Measurements from ENCODE around the gene CLPSL1.
"Not testable (repeated sequence)": the region's sequence is repeated elsewhere in the genome, so short reads cannot be mapped to it uniquely, and the experiment has no call there.

Gene CLPSL1, protein sequence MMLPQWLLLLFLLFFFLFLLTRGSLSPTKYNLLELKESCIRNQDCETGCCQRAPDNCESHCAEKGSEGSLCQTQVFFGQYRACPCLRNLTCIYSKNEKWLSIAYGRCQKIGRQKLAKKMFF

DNA sequence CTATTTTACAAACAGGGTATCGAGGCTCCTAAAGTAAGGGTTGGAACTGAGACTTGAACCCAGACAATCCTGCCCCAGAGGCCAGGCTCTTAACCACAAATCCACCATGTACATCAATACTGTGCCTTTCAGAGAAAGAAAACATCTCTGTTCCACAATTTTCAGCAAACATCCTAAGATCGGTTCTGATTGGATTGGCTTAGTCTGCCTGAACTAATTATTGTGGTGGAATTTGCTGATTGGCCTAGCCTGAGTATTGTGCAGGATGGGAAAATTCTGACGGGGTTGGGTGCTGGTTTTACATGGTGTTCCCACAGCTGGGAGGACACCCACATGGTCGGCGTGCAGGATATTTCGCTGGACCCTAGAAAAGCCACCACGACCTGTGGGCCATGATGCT, at the start of gene CLPSL1:
Gene CLPSL1 (plus strand): TSS at position 301 of the 400 bp plus-strand sequence. CDS start 92 bp downstream, at position 393.
- DNase-seq (ENCODE audit: low read depth): no peak

DNA sequence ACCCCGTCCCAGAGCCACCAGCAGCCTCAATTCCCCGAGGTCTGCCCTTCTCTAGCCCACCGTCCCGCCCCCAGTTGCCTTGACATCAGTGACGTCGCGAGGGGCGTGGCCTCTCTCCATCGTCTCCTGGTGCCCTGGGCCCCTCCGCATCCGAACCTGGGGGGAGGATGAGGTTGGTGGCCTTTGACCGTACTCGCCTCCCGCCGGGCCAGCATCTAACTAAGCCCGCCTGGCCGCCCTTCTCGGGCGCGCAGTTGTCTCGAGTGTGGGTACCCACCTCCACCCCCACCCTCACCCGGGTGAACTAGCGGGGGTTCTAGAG, 49.4 kb upstream of the CLPSL1 start:
- DNase-seq (ENCODE audit: low read depth): peak; percentile 86

DNA sequence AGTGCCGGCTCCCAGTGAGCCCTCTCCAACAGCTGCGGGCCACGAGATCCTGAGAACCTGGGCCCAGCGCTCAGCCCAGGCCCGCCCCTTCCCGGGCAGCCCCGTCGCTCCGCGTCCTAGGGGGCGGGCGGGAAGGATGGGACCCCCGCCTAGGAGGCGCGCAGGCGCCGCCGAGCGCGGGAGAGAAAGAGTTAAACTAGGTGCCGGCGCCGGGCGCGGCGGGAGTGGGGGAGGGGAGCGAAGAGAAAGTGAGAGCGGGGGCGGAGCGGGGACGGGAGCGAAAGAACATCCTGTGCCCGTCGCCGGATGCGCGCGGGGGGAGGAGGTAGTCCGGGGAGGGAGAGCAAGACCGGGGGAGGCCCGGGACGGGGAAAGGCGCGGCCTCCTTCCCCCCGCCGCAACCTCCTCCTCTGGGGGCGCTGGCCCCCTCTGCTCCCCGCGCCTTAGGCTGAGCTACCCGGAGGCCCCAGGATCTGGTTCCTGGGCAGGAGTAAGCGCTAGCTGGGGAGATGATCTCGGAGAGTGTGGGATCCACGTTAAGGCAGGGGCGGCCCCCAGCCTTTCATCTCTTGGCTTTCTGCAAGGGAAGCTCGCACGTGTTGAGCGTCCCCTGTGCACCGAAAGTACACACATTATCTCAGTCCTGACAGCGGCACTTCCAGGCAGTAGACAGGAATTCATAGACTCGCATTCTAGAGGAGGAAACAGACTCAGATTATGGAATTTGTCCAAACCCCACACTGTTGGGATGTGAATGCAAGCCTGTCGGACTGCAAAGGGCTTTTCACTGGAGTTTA, 48.9 kb upstream of the CLPSL1 start:
- peak; percentile 99 for DNase-seq (ENCODE audit: low read depth)

DNA sequence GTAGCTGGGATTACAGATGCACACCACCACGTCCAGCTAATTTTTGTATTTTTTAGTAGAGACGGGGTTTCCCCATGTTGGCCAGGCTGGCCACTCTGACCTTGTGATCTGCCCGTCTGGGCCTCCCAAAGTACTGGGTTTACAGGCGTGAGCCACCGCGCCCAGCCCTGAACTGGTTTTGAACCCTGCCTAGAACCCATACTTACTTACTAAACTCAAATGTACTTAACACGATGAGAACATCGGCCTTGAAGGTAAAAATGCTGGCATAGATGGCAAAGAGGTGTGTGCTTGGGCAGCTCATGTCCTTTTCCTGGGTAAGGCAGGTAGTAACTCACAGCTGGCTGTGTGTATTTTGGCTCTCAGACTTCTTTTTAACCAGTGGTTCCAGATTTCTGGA, 47.2 kb upstream of the CLPSL1 start:
- DNase-seq (ENCODE audit: low read depth): no peak

DNA sequence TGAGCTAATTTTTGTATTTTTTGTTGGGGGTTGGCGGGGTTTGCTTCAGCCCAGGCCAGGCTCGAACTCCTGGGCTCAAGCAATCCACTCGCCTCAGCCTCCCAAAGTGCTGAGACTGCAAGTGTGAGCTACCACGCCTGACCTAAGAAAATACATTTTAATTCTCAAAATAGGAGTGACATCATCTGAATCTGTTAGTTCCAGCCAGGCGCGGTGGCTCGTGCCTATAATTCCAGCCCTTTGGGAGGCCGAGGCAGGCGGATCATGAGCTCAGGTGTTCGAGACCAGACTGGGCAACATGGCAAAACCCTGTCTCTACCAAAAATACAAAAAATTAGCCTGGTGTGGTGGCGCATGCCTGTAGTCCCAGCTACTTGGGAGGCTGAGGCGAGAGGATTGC, 46.5 kb upstream of the CLPSL1 start:
- DNase-seq (ENCODE audit: low read depth): not testable (repeated sequence)

DNA sequence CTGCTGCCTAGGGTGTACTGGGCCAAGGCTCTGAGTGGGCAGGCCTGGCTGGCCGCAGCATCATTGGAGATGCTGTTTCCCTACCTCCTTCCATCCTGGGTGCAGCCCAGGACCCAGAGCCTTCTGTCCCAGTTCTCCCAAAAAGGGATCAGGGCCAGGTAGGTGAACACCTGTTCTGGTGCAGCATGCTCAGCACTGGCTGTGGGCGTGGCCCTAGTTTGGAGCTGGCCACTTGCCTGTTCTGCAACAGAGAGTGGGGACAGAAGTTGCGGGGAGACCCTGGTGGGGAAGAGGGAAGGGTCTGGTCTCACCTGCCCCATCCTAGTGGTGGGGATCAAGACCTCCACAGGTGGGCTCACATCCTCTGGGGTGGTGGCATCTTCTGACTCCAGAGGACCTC, 45.4 kb upstream of the CLPSL1 start:
- DNase-seq (ENCODE audit: low read depth): no peak

DNA sequence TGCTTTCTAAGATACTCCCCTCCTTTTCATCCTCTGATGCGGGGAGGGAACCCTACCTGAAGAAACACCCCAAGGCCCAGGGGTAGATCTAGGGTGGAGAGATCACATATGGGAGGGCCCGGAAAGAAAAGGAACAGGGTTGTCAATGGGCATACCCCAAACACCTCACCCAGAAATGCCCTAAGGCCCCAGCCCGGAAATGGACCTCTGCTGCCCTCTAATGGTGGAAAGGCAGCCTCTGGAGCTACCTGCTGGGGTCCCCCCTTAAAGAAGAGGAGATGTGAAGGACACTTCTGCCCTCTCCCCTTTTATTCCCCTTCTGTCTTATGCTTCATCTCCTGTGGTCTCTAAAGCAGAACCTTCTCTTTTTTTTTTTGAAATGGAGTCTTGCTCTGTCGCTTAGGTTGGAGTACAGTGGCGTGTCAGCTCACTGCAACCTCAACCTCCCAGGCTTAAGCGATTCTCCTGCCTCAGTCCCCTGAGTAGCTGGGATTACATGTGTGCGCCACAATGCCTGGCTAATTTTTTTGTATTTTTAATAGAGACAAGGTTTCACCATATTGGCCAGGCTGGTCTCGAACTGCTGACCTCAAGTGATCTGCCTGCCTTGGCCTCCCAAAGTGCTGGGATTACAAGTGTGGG, 44.4 kb upstream of the CLPSL1 start:
- DNase-seq (ENCODE audit: low read depth): peak; percentile 44

DNA sequence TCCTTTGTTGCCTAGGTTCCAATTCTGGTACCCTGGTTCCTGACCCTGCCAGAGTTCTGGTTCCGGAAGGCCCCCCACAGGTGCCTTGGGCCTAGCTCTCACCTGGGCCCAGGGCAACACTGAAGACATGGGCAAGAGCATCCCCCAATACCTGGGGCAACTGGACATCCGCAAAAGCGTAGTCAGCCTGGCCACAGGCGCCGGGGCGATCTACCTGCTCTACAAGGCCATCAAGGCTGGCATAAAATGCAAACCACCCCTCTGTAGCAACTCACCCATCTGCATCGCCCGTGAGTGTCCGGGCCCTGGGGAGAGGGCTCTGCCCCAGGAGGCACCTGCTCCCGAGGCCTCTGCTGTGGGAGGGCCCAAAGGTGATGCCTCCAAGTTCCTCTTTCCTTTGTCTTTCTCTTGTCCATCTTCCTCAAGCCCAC, 43.8 kb upstream of the CLPSL1 start, which contains the start of gene ARMC12:
Gene ARMC12 (plus strand): TSS at position 51 of the 431 bp plus-strand sequence. CDS start 77 bp downstream, at position 128.
- no peak for DNase-seq (ENCODE audit: low read depth)

DNA sequence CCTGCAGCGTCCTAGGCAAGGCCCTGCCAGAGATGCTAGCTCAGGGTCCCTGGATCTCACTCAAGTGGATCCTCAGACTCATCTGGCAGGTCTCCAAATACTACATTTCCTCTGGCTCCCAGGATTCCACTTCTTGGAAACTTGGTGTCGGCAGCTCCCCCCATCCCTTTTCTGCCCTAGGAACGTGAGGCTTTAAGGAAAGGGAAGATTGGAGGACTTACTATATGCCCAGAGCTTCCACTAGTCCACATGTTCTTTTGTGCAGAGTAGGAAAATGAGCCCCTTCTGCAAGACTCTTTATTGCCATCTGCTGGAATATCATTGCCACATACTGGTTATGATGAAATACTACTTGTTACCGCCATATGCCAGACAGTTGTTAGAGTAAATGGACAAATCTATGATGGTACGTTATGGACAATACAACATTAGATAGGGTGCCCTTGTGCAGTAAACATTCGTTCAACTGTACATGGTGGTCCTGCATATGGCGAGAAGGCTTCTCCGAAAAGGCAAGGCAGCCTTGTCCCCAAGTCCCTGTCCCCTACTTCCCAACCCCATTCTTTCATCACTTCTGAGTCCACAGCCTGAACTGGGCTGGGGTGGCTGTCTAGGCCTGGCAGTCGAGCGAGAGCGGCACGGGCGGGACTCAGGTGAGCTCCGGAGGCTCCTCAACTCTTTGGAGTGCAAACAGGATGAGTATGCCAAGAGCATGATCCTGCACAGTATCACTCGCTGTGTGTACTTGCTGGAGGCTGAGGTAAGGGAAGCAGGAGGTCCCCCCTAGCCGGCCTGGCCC, 43.2 kb upstream of the CLPSL1 start:
- peak; percentile 86 for DNase-seq (ENCODE audit: low read depth)

DNA sequence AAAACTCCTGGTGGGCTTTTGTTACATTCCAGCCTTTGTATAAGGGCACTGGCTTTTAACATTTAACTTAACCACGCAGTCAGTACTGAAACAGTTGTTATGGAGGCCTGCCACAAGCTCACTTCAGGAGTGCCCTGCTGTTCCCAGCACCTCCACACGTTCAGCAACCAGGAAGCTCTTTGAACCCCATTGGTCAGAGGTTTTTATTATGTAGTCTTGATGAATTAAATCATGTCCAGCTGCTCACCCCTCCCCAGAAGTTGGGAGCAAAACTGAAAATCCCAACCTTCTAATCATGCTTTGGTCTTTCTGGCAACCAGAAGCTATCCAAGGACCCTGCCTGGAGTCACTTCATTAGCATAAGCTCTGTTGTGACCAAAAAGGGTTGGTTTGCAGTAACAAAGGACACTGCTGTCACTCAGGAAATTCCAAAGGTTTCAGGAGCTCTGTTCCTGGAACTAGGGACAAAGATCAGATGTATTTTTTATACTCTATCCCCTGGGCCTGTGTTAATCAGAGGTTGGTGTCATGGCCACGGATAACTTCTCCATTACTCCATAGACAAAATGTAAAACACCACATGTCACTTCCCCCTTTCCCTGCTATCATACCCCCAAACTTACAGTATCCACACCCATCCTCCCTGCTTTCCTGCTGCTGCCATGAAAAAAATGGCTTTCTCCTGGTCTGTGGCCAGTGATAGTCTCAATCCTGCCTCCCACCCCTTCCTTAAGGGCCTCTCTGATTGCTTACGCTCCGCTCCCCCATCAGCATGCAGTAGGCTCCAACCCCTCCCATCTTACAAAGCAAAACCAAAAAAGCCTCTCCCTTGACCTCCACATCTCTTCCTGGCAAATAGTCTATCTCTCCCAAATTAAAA, 40.9 kb upstream of the CLPSL1 start:
- no peak for DNase-seq (ENCODE audit: low read depth)

DNA sequence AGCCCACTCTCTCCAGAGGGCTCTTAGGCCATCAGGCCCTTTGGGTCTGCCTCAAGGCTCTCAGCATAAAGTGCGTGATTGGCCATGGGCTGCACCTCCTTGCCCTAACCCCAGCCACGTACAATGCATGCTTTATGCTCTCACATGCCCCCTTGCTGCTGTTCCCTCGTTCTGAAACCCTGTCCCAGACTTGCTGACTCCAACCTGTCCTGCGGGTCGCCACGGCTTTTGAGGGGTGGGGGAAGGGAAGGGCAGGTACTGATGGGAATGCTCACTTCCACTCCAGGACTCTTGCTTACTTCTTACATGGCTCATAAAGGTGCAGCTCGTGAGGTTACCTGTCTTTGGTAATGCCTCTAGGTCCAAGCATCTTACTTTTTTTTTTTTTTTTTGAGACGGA, 38.0 kb upstream of the CLPSL1 start:
- no peak for DNase-seq (ENCODE audit: low read depth)

DNA sequence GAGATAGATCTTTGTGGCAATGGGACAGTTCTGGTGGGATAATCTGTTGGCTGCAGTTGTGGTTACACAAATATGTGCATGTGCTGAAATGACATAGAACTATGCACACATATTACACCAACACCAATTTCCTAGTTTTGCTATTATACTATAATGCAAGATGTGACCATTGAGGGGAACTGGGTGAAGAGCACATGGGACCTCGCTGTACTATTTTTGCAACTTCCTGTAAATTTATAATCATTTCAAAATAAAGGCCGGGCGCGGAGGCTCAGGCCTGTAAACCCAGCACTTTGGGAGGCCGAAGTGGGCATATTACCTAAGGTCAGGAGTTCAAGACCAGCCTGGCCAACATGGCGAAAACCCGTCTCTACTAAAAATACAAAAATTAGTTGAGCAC, 35.3 kb upstream of the CLPSL1 start:
- DNase-seq (ENCODE audit: low read depth): no peak

DNA sequence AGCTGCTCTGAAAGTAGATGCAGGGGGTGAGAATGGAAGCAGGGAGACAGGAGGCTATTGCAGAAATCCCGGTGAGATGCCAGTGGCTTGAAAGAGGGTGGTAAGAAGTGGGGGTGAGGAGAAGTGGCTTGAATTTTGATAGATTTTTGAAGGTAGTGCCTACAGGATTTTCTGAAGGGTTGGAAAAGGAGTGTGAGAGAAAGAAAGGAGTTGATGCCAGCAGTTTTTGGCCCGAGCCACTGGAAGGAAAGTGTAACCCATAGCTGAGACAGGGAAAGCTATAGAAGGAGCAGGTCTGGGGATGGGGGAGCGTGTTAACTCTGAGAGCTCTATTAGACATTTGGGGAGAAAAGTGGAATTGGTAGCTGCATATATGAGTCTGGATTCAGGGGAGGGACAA, 34.3 kb upstream of the CLPSL1 start:
- DNase-seq (ENCODE audit: low read depth): no peak

DNA sequence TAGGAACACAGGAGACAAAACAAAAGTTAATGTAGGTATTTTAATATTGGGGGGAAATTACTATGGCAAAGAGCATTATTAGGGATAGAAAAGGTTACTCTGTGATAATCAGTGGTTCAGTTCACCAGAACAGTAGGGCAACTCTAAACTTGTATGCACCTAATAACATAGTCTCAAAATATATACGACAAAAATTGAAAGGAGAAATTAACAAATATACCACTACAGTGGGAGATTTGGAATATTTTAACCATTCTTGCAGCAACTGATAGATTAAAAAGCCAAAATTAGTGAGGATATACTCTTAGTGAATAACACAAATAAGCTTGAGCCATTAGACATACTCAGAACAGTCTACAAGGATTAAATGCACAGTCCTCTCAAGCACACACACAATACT, 32.9 kb upstream of the CLPSL1 start:
- no peak for DNase-seq (ENCODE audit: low read depth)

DNA sequence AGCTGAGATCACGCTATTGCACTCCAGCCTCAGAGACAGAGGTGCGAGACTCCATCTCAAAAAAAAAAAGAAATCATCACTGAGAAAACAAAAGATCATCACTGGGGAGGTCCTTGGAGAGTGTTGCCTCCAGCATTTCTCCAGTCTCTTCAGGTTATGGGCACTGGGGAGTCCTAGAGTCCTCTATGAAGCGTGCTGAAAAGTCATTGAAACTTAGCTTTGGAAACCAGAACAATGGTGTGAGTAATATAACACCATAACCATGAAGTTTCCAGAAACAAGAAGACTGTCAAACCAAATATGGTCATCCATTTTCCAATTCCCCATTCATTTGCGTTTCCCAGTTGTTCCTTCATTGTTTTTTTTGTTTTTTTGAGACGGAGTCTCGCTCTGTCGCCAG, 30.3 kb upstream of the CLPSL1 start:
- DNase-seq (ENCODE audit: low read depth): no peak

DNA sequence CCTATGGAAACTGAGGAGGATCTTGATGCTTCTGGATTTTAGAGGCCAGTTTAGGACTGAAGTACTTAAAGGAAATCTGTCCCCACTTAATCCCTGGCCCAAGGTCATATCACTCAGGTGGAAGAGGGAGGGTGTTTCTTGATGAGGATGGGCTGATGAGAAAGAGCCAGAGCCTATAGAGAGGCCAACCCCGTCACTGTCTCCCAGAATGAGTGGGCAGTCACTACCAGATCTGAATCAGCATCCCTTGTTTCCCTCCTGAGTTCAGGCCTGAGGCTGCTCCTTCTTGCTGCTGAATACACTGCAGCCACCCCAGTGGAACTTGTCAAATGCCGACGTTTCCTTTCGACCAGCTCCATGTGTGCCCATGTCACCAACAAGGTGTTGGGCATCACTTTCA, 29.2 kb upstream of the CLPSL1 start:
- DNase-seq (ENCODE audit: low read depth): no peak

DNA sequence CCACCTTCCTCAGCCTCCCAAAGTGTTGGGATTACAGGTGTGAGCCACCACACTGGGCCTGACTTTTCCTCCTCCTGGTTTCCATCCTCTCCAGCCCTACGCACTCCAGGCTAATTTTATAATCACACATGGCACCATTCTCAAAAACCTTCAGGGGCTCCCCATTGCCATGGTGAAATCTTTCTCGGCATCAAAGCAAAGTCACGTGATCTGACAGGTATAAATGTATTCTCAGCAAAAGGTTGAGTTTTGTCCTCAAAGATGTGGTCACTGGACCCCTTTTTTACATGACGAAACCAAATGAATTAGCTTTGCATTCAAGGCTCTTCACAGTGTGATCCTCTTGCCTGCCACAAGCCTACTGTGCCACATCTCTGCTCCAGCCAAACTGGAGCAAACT, 28.5 kb upstream of the CLPSL1 start:
- DNase-seq (ENCODE audit: low read depth): no peak

DNA sequence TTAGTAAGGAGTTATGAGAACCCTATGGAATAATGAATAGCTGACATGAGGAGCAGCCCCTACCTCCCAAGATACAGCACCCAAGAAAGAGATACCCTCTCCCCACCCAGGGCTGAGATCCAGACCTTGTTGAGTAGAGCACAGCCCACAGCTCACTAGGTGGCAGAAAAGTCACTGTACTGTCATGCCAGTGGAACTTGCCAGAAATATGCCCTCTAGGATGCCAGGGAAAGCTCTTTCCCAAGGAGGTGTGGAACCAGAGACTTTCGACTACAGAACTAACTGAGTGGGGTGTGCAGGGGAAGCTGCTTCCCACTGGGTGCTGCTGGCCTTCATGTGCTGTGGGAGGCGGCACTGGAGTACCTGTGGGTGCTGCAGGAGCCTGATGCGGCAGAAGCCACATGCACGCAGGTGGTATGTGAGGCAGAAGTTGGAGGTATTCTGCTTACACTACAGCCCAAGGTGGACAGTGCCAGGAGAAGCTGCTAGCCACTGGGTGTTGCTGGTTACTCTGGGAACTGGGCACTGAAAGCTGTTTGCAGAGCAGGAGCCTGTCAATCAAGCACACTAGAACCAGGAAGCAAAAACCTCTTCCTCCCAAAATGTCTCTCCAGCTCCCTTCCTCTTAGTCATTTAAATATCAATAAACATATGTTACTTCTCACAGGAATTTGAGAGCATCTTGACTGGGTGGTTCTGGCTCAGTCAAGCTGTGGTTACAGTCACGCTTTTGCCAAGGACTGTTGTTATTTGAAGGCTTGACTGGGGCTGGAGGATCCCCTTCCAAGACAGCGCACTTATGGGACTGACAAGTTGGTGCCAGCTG, 26.2 kb upstream of the CLPSL1 start:
- DNase-seq (ENCODE audit: low read depth): no peak

DNA sequence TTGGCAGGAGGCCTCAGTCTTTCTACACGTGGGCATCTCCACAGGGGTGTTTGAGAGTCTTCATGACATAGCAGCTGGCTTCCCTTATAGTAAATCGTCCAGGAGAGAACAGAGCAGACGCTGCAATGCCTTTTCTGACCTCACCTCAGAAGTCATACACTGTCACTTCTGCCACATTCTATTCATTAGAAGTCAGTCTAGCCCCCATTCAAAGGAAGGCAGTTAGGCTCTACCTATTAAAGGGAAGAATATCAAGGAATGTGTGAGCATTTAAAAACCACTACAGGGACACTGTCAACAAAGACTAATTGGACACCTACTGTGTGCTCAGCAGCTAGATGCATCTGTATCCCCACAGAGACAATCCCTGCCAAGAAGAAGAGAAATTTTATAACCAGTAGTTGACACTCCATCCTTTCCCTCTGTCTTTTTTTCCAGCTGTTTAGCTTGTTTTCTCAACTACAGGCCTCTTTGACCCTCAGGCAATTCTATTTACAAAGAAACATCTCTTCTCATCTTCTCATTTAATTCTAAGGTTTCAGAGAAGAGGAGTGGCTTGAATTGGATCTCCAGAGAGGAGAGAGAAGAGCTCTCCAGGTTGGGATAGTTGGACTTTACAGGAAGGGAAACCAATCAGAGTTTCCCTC, 25.4 kb upstream of the CLPSL1 start:
- no peak for DNase-seq (ENCODE audit: low read depth)

DNA sequence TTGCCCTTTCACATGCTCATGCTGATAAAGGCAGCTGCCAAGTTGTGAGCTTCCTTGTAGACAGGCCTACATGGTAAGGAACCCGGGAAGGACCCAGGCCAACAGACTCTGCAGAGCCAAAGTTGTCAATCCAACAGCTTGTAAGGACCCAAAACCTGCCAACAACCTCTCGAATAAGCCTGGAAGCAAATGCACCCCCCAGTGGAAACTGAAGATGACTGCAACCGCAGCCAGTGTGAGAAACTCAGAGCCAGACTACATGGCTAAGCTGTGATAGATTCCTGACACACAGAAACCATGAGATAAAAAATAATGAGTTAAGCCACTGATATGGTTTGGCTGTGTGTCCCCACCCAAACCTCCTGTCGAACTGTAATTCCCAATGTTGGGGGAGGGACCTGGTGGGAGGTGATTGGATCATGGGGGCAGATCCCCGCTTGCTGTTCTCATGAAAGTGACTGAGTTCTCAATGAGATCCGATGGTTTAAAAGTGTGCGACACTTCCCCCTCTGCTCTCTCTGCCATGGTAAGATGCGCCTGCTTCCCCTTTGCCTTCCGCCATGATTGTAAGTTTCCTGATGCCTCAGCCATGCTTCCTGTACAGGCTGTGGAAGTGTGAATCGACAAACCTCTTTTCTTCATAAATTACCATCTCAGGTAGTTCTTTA, 23.2 kb upstream of the CLPSL1 start:
- peak; percentile 63 for DNase-seq (ENCODE audit: low read depth)

Measured in amniotic epithelial cell (primary cell).